Right ventricle myocardium superior (tissue), 1 donor: Measurements from ENCODE around the gene PGLYRP3. TPM values are rescaled to one million over a fixed set of nuclear protein-coding genes. Genes with fewer than 3 reads are reported as not detected.

Experiments
- ATAC-seq: fragments of 200-7000 bp; cut with Tn5 transposase; one replicate; pipeline ENCODE4 v1.9.1; 2020; ENCODE audit warnings: mild to moderate bottlenecking; ENCODE audit not compliant: poor library complexity
- DNase-seq: peaks from one replicate; pipeline ENCODE4 v3.0.0-alpha.2; 2020
- intact Hi-C: fragments of 100-400 bp; cut with DNase I; formaldehyde crosslinking; loops from one replicate; pipeline ENCODE4 v1.11.2; 2022
- total RNA-seq: library from RNA; stranded (reverse); fragmentation: NEBNext Ultra II Directional; extraction: Animal tissue kit (Norgen Biotek cat#: 25700); gene quantifications from one replicate; pipeline ENCODE4 v1.2.1, GENCODE V29; 2021
- donor health status: DM: no; HTN: yes; CAD: no; lungs with severe emphysema.

PGLYRP3 gene
- total RNA-seq, 1 donor from 2014 or later: not detected

- intact Hi-C loops: no loop called here
- DNase-seq (no peak), ATAC-seq (no peak)
Measured at GRCh38 chr1:153288634-153289275, 24.0 kb downstream of the PGLYRP3 start.

- ATAC-seq (no peak), DNase-seq (no peak)
- intact Hi-C loops: no loop called here
Measured at GRCh38 chr1:153277852-153278251, 34.9 kb downstream of the PGLYRP3 start.

- intact Hi-C loops: no loop called here
- ATAC-seq (no peak), DNase-seq (no peak)
Measured at GRCh38 chr1:153272186-153272585, 40.6 kb downstream of the PGLYRP3 start.

GRCh38 chr1:153271711-153272110 is 41.0 kb downstream of the PGLYRP3 start:
- DNase-seq (no peak), ATAC-seq (no peak)
- intact Hi-C loops: no loop called here

- intact Hi-C loops: no loop called here
- ATAC-seq (no peak), DNase-seq (no peak)
Measured at GRCh38 chr1:153265457-153265856, 47.3 kb downstream of the PGLYRP3 start.

GRCh38 chr1:153262462-153263157 is 50.1 kb downstream of the PGLYRP3 start:
- no peak for DNase-seq
- intact Hi-C loops: no loop called here
- ATAC-seq: no peak

- DNase-seq (no peak), ATAC-seq (no peak)
- intact Hi-C loops: no loop called here
Measured at GRCh38 chr1:153262070-153262366, 50.7 kb downstream of the PGLYRP3 start.

GRCh38 chr1:153261281-153262069 is 51.3 kb downstream of the PGLYRP3 start:
- DNase-seq (peak; percentile 58), ATAC-seq (peak; percentile 55)
- intact Hi-C loops: no loop called here

GRCh38 chr1:153260585-153261280 is 52.0 kb downstream of the PGLYRP3 start:
- no peak for DNase-seq
- intact Hi-C loops: no loop called here
- no peak for ATAC-seq

- ATAC-seq: no peak
- no peak for DNase-seq
- intact Hi-C loops: no loop called here
Measured at GRCh38 chr1:153259387-153259786, 53.4 kb downstream of the PGLYRP3 start, which contains the start of gene LORICRIN. Gene LORICRIN (plus strand): TSS chr1:153259687. CDS start chr1:153260950, 1,263 bp downstream.

GRCh38 chr1:153253693-153254092 is 59.1 kb downstream of the PGLYRP3 start:
- ATAC-seq (no peak), DNase-seq (no peak)
- intact Hi-C loops: no loop called here

GRCh38 chr1:153253076-153253475 is 59.7 kb downstream of the PGLYRP3 start:
- intact Hi-C loops: no loop called here
- ATAC-seq: no peak
- DNase-seq: no peak

GRCh38 chr1:153251988-153252387 is 60.8 kb downstream of the PGLYRP3 start:
- ATAC-seq: no peak
- DNase-seq: no peak
- intact Hi-C loops: no loop called here

- intact Hi-C loops: no loop called here
- ATAC-seq (no peak), DNase-seq (no peak)
Measured at GRCh38 chr1:153251562-153251961, 61.2 kb downstream of the PGLYRP3 start.

- ATAC-seq (no peak), DNase-seq (no peak)
- intact Hi-C loops: no loop called here
Measured at GRCh38 chr1:153251087-153251486, 61.7 kb downstream of the PGLYRP3 start.

GRCh38 chr1:153250166-153250565 is 62.6 kb downstream of the PGLYRP3 start:
- ATAC-seq: no peak

GRCh38 chr1:153248176-153248879 is 64.4 kb downstream of the PGLYRP3 start:
- no peak for DNase-seq
- intact Hi-C loops: no loop called here
- no peak for ATAC-seq

More at GRCh38 chr1:153250166-153250565, 62.6 kb downstream of the PGLYRP3 start:
- intact Hi-C loops: no loop called here
- DNase-seq: no peak
